Activated CD8-positive, alpha-beta memory T cell treated with anti-CD3 and anti-CD28 coated beads for 36 hours (primary cell): ENCODE results near the gene DMBX1. TPM values are rescaled to one million over a fixed set of nuclear protein-coding genes. Genes with fewer than 3 reads are reported as not detected.

Experiments used
- CTCF ChIA-PET: fragments of 350-600 bp; sonication (Branson Sonifier 250); formaldehyde crosslinking; loops from one replicate; lab custom pipeline; 2021; ENCODE audit warnings: antibody characterized with exemption; lab: Charles Lee
- POLR2A ChIA-PET: fragments of 350-600 bp; sonication (Branson Sonifier 250); formaldehyde crosslinking; loops from one replicate; lab custom pipeline; 2021; ENCODE audit warnings: antibody characterized with exemption; lab: Charles Lee
- total RNA-seq, 2 experiments: library from RNA; stranded (reverse); gene quantifications; one replicate each; pipeline ENCODE4 v1.2.3, GENCODE V29; 2021

Gene DMBX1
- total RNA-seq, result not detected

- POLR2A ChIA-PET, result no interaction called here
- CTCF ChIA-PET, result interaction anchor here (0.6 to 0.9 kb wide), 3 partner anchors 8 to 37 kb away, joined by 3 read pairs; no protein-coding TSS in a partner anchor
Measured at GRCh38 chr1:46489638-46490405, at the start of gene DMBX1. TSS of gene DMBX1 (plus strand) at chr1:46489836. CDS start at chr1:46507011, 17,175 bp downstream.

GRCh38 chr1:46440478-46440877 lies 49.2 kb upstream of the DMBX1 start:
- POLR2A ChIA-PET, result no interaction called here
- CTCF ChIA-PET, result interaction anchor here (1.0 to 1.2 kb wide), 2 partner anchors 9 to 87 kb away, joined by 3 read pairs; no protein-coding TSS in a partner anchor

GRCh38 chr1:46442317-46443161 lies 47.1 kb upstream of the DMBX1 start:
- CTCF ChIA-PET, result interaction anchor here (0.9 to 2.1 kb wide), 9 partner anchors 24 to 93 kb away, joined by 3 to 5 read pairs (median 4); a partner anchor contains a TSS
- POLR2A ChIA-PET, result interaction anchor here (0.5 kb wide), 1 partner anchor 90 kb away, joined by 3 read pairs; no protein-coding TSS in a partner anchor

GRCh38 chr1:46444466-46444865 lies 45.2 kb upstream of the DMBX1 start:
- ChIA-PET POLR2A (no interaction called here), CTCF (interaction anchor here (0.6 to 2.9 kb wide), 3 partner anchors 83 to 1018 kb away, joined by 4 to 9 read pairs (median 8); no protein-coding TSS in a partner anchor)

- CTCF ChIA-PET, result interaction anchor here (1.7 to 2.9 kb wide), 4 partner anchors 44 to 89 kb away, joined by 5 to 9 read pairs (median 7); a partner anchor contains a TSS
- POLR2A ChIA-PET, result interaction anchor here (0.5 kb wide), 1 partner anchor 346 kb away, joined by 3 read pairs; no protein-coding TSS in a partner anchor
Measured at GRCh38 chr1:46445773-46446256, 43.8 kb upstream of the DMBX1 start.

GRCh38 chr1:46446646-46447498 lies 42.8 kb upstream of the DMBX1 start:
- POLR2A ChIA-PET, result no interaction called here
- CTCF ChIA-PET, result interaction anchor here (0.9 to 2.3 kb wide), 21 partner anchors 10 to 101 kb away, joined by 3 to 21 read pairs (median 5); a partner anchor contains a TSS

GRCh38 chr1:46447499-46448108 lies 42.0 kb upstream of the DMBX1 start:
- CTCF ChIA-PET, result interaction anchor here (0.8 to 2.3 kb wide), 20 partner anchors 10 to 101 kb away, joined by 3 to 21 read pairs (median 5); a partner anchor contains a TSS
- POLR2A ChIA-PET, result no interaction called here

GRCh38 chr1:46448109-46448911 lies 41.3 kb upstream of the DMBX1 start:
- ChIA-PET CTCF (interaction anchor here (0.8 to 2.2 kb wide), 8 partner anchors 13 to 96 kb away, joined by 3 to 21 read pairs (median 6); no protein-coding TSS in a partner anchor), POLR2A (no interaction called here)

- CTCF ChIA-PET, result interaction anchor here (1.1 to 1.2 kb wide), 2 partner anchors 9 to 45 kb away, joined by 3 read pairs; no protein-coding TSS in a partner anchor
- POLR2A ChIA-PET, result no interaction called here
Measured at GRCh38 chr1:46449223-46450159, 40.1 kb upstream of the DMBX1 start.

- ChIA-PET POLR2A (no interaction called here), CTCF (interaction anchor here (1.1 kb wide), 1 partner anchor 9 kb away, joined by 3 read pairs; no protein-coding TSS in a partner anchor)
Measured at GRCh38 chr1:46450160-46450517, 39.5 kb upstream of the DMBX1 start.

GRCh38 chr1:46451948-46452930 lies 37.4 kb upstream of the DMBX1 start:
- CTCF ChIA-PET, result no interaction called here
- POLR2A ChIA-PET, result no interaction called here

- ChIA-PET POLR2A (no interaction called here), CTCF (interaction anchor here (1.0 kb wide), 1 partner anchor 95 kb away, joined by 3 read pairs; no protein-coding TSS in a partner anchor)
Measured at GRCh38 chr1:46452931-46453325, 36.7 kb upstream of the DMBX1 start.

GRCh38 chr1:46453449-46453848 lies 36.2 kb upstream of the DMBX1 start:
- ChIA-PET CTCF (interaction anchor here (0.7 to 1.4 kb wide), 3 partner anchors 47 to 95 kb away, joined by 3 to 4 read pairs (median 3); no protein-coding TSS in a partner anchor), POLR2A (no interaction called here)

GRCh38 chr1:46455951-46456350 lies 33.7 kb upstream of the DMBX1 start:
- CTCF ChIA-PET, result interaction anchor here (0.6 kb wide), 1 partner anchor 22 kb away, joined by 3 read pairs; no protein-coding TSS in a partner anchor
- POLR2A ChIA-PET, result no interaction called here
